Measurements from ENCODE around the gene CDH23. TPM values are rescaled to one million over a fixed set of nuclear protein-coding genes. Genes with fewer than 3 reads are reported as not detected.
"Not testable (repeated sequence)": the region's sequence is repeated elsewhere in the genome, so short reads cannot be mapped to it uniquely, and the experiment has no call there.

CDH23 gene
- polyA plus RNA-seq, 2 of the 4 experiments (the other 2 are of a cell fraction), result 1.1 to 2.3 TPM

GRCh38 chr10:71597821-71598498 lies 201.2 kb downstream of the CDH23 start:
- Histone ChIP-seq H3K9me3 (no peaks in the 10 kb centered on the region), H3K27ac (peak overlapping the region in 1 of 2 experiments; percentile 51; a peak in 2 of 6 replicates), H3K4me1 (peaks cover 15% of the 10 kb centered on the region; the same call in 1 of the 3 replicates), H3K4me2 (no peak overlapping the region), H3K4me3 (no peak overlapping the region)
- ATAC-seq (peak; percentile 21 to 33; a peak in 3 of 6 replicates), FAIRE-seq (no peak), DNase-seq (ENCODE audit: low read depth in 1 of 2, low spot score in 1 of 2) (no peak)
- 81% methylated on average over 12 of the region's 12 CpGs for WGBS (ENCODE audit: missing lambda C conversion rate)
- CTCF ChIA-PET, result interaction anchor here (0.8 to 3.5 kb wide), 5 partner anchors 11 to 278 kb away, joined by 3 to 26 read pairs (median 3); partner anchors contain the start of gene CDH23
- TF ChIP-seq JUNB (IDR thresholded peaks at IDR 0.05) (no peak), HDAC2 (IDR thresholded peaks at IDR 0.05) (no peak)
- POLR2A ChIA-PET, result no interaction called here

GRCh38 chr10:71598621-71599055 lies 201.9 kb downstream of the CDH23 start:
- Histone ChIP-seq H3K9me3 (no peaks in the 10 kb centered on the region), H3K4me2 (no peak overlapping the region), H3K27ac (peak overlapping the region in 1 of 2 experiments; percentile 51; a peak in 2 of 6 replicates), H3K4me1 (peaks cover 15% of the 10 kb centered on the region; the same call in 1 of the 3 replicates), H3K4me3 (no peak overlapping the region)
- POLR2A ChIA-PET, result no interaction called here
- CTCF ChIA-PET, result interaction anchor here (0.8 to 3.5 kb wide), 4 partner anchors 11 to 203 kb away, joined by 3 to 26 read pairs (median 6); partner anchors contain the start of gene CDH23
- TF ChIP-seq HMGXB4 (CRISPR knock-in tag; IDR thresholded peaks at IDR 0.05; ENCODE audit: borderline replicate concordance) (no peak), HDAC2 (IDR thresholded peaks at IDR 0.05) (no peak), MAFK (IDR thresholded peaks at IDR 0.05; ENCODE audit: partially characterized antibody) (peak; percentile 28)
- 77% methylated on average over 10 of the region's 10 CpGs for WGBS (ENCODE audit: missing lambda C conversion rate)
- FAIRE-seq (no peak), DNase-seq (ENCODE audit: low read depth in 1 of 2, low spot score in 1 of 2) (no peak), ATAC-seq (no peak; a peak in 1 of 6 replicates)

- peaks cover 18% of the 10 kb centered on the region; the same call in 1 of the 3 replicates for H3K4me1 ChIP-seq
- ATAC-seq, result no peak
- ChIA-PET CTCF (interaction anchor here (0.9 to 3.5 kb wide), 7 partner anchors 10 to 285 kb away, joined by 3 to 26 read pairs (median 3); no protein-coding TSS in a partner anchor), POLR2A (no interaction called here)
- 61% methylated on average over 2 of the region's 2 CpGs for WGBS (ENCODE audit: missing lambda C conversion rate)
- H3K4me3 ChIP-seq, result no peak overlapping the region
- no peak for TF ChIP-seq MAFK (IDR thresholded peaks at IDR 0.05; ENCODE audit: partially characterized antibody)
- no peak for TF ChIP-seq BCL3 (IDR thresholded peaks at IDR 0.05)
- no peak for TF ChIP-seq CBX8 (IDR thresholded peaks at IDR 0.05)
- no peak for TF ChIP-seq PHF8 (IDR thresholded peaks at IDR 0.05; ENCODE audit: borderline replicate concordance, low read depth)
- no peak for TF ChIP-seq FOSB (CRISPR knock-in tag; IDR thresholded peaks at IDR 0.05)
- TF ChIP-seq SREBF2 (IDR thresholded peaks at IDR 0.05), result no peak
- TF ChIP-seq PBX3 (IDR thresholded peaks at IDR 0.05), result no peak
- DNase-seq (ENCODE audit: low read depth in 1 of 2, low spot score in 1 of 2), result no peak
- FAIRE-seq, result no peak
- no peak overlapping the region for H3K4me2 ChIP-seq
- no peak overlapping the region for H3K27ac ChIP-seq
- H3K9me3 ChIP-seq, result no peaks in the 10 kb centered on the region
Observed at GRCh38 chr10:71599518-71599917, 202.8 kb downstream of the CDH23 start.

GRCh38 chr10:71600242-71600641 lies 203.5 kb downstream of the CDH23 start:
- CTCF ChIA-PET, result interaction anchor here (0.6 to 3.5 kb wide), 8 partner anchors 9 to 449 kb away, joined by 3 to 26 read pairs (median 3); no protein-coding TSS in a partner anchor
- POLR2A ChIA-PET, result not testable (repeated sequence)

More at GRCh38 chr10:71600242-71600641, 203.5 kb downstream of the CDH23 start:
- WGBS (ENCODE audit: missing lambda C conversion rate), result 83% methylated on average over 8 of the region's 8 CpGs
- FAIRE-seq; DNase-seq (ENCODE audit: low read depth in 1 of 2, low spot score in 1 of 2); ATAC-seq; H3K4me2 ChIP-seq; H3K9me3 ChIP-seq; H3K4me3 ChIP-seq: not testable (repeated sequence)
- H3K27ac ChIP-seq, result peak overlapping the region in 1 of 2 experiments; percentile 25; a peak in 1 of 6 replicates
- H3K4me1 ChIP-seq, result peaks cover 19% of the 10 kb centered on the region; the same call in 1 of the 3 replicates

Measured in A549 (cell line).